ENCODE data around the gene PTPRN2. TPM values are rescaled to one million over a fixed set of nuclear protein-coding genes. Genes with fewer than 3 reads are reported as not detected.

The PTPRN2 gene
- total RNA-seq, 1 experiment from 2014 or later, result 1.1 TPM

DNA sequence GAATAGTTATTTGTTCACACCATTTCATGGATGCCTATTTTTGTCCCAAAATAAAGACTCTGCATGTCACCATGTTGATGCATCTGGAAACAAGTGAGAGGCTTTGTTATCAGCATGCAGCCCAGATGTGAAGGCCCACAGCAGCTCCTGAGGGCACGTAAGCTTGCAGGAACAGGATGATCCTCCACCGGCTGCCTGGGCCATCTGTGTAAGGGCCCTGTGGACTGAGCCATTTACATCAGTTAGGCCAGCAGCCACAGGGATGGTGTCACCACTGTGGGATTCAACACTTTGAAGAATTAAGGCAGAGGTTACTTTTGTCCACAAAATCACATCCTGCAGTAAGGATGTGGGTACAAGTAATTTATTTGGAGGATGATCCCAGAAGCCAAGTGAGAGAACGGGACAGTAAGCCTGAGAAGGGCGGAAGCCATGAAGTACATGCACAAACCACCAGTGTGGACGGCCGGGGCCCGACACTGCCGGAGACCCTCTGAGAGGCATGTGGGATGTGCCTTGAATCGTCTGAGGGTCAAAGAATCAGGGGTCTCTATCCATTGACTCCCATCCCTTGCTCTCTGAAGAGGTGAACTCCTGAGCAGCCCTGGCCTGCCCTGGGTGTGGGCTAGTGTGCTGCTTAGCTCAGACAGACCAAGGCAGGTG is 641.1 kb downstream of the PTPRN2 start:
- Histone ChIP-seq H3K36me3 (ENCODE audit: control insufficient read depth, insufficient read depth, low read length) (no peaks in the 10 kb centered on the region), H3K4me3 (ENCODE audit: low read depth in 2 of 2, low read length in 2 of 2) (no peak overlapping the region), H3K9me3 (ENCODE audit: control insufficient read depth, insufficient read depth, low read depth, low read length) (peaks cover 14% of the 10 kb centered on the region; the same call in 1 of the 2 replicates), H3K27me3 (ENCODE audit: control insufficient read depth, insufficient read depth, low read length) (no peaks in the 10 kb centered on the region), H3K4me1 (ENCODE audit: control insufficient read depth, insufficient read depth, low read length) (no peaks in the 10 kb centered on the region), H3K27ac (ENCODE audit: low read length) (no peak overlapping the region)
- in situ Hi-C loops (cut with HindIII; ENCODE audit: low pct_unique_long_range_greater_than_20kb, low sequenced_read_pairs) (no loop called here), intact Hi-C loops (cut with micrococcal nuclease; ENCODE audit: unreplicated experiment) (no loop called here)
- ChIA-PET CTCF (no interaction called here), POLR2A (no interaction called here)
- no peak for ATAC-seq
- DNase-seq (ENCODE audit: low read depth, low spot score), result no peak
- TF ChIP-seq TCF7L2 (IDR thresholded peaks at IDR 0.05; ENCODE audit: low read depth, low read length) (no peak), POLR2AphosphoS5 (IDR thresholded peaks at IDR 0.05; ENCODE audit: low read depth, low read length) (no peak), SIN3A (IDR thresholded peaks at IDR 0.05; ENCODE audit: borderline replicate concordance, insufficient read depth, low read depth, low read length) (no peak), REST (IDR thresholded peaks at IDR 0.05; ENCODE audit: insufficient read depth in 1 of 2, low read depth in 2 of 2, low read length in 1 of 2) (no peak)
- TF ChIP-seq, protein P1, sequence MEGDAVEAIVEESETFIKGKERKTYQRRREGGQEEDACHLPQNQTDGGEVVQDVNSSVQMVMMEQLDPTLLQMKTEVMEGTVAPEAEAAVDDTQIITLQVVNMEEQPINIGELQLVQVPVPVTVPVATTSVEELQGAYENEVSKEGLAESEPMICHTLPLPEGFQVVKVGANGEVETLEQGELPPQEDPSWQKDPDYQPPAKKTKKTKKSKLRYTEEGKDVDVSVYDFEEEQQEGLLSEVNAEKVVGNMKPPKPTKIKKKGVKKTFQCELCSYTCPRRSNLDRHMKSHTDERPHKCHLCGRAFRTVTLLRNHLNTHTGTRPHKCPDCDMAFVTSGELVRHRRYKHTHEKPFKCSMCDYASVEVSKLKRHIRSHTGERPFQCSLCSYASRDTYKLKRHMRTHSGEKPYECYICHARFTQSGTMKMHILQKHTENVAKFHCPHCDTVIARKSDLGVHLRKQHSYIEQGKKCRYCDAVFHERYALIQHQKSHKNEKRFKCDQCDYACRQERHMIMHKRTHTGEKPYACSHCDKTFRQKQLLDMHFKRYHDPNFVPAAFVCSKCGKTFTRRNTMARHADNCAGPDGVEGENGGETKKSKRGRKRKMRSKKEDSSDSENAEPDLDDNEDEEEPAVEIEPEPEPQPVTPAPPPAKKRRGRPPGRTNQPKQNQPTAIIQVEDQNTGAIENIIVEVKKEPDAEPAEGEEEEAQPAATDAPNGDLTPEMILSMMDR (IDR thresholded peaks at IDR 0.05), result no peak
- no TSS peak for BruUV-seq (replicated peaks)

DNA sequence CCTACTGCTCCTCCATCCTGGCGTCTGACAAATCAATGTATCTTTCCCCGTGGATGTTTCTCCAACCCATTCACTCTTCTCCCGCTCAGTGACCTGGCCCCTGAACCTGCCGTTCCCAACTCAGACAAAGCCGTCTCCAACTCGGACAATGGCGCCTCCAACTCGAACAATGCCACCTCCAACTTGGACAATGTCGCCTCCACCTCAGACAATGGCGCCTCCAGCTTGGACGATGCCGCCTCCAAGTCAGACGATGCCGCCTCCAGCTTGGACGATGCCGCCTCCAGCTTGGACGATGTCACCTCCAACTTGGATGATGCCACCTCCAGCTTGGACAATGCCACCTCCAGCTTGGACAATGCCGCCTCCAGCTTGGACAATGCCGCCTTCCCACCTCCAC is 642.2 kb downstream of the PTPRN2 start:
- CTCF ChIA-PET, result no interaction called here
- in situ Hi-C loops (cut with HindIII; ENCODE audit: low pct_unique_long_range_greater_than_20kb, low sequenced_read_pairs), result no loop called here

More for the DNA sequence above, 642.2 kb downstream of the PTPRN2 start:
- H3K27me3 ChIP-seq (ENCODE audit: control insufficient read depth, insufficient read depth, low read length), result no peaks in the 10 kb centered on the region
- intact Hi-C loops (cut with micrococcal nuclease; ENCODE audit: unreplicated experiment), result no loop called here
- TF ChIP-seq, protein P1 (IDR thresholded peaks at IDR 0.05), result no peak
- TF ChIP-seq REST (IDR thresholded peaks at IDR 0.05; ENCODE audit: insufficient read depth in 1 of 2, low read depth in 2 of 2, low read length in 1 of 2) (no peak), POLR2AphosphoS5 (IDR thresholded peaks at IDR 0.05; ENCODE audit: low read depth, low read length) (no peak), TCF7L2 (IDR thresholded peaks at IDR 0.05; ENCODE audit: low read depth, low read length) (no peak), SIN3A (IDR thresholded peaks at IDR 0.05; ENCODE audit: borderline replicate concordance, insufficient read depth, low read depth, low read length) (no peak)
- H3K9me3 ChIP-seq (ENCODE audit: control insufficient read depth, insufficient read depth, low read depth, low read length), result peaks cover 14% of the 10 kb centered on the region; the same call in 1 of the 2 replicates
- ATAC-seq (no peak), DNase-seq (ENCODE audit: low read depth, low spot score) (no peak)
- H3K4me1 ChIP-seq (ENCODE audit: control insufficient read depth, insufficient read depth, low read length), result no peaks in the 10 kb centered on the region
- POLR2A ChIA-PET, result no interaction called here
- no TSS peak for BruUV-seq (replicated peaks)
- H3K27ac ChIP-seq (ENCODE audit: low read length), result no peak overlapping the region
- no peak overlapping the region for H3K4me3 ChIP-seq (ENCODE audit: low read depth in 2 of 2, low read length in 2 of 2)
- H3K36me3 ChIP-seq (ENCODE audit: control insufficient read depth, insufficient read depth, low read length), result no peaks in the 10 kb centered on the region
